Measurements from ENCODE around the gene UBE2G2.

UBE2G2 gene, protein sequence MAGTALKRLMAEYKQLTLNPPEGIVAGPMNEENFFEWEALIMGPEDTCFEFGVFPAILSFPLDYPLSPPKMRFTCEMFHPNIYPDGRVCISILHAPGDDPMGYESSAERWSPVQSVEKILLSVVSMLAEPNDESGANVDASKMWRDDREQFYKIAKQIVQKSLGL

GRCh38 chr21:44801468-44802395, at the start of gene UBE2G2:
Gene UBE2G2 (minus strand): TSS chr21:44801820. CDS start chr21:44801748, 72 bp downstream.
- peak; percentile 68 for DNase-seq (ENCODE audit: low spot score)

DNA sequence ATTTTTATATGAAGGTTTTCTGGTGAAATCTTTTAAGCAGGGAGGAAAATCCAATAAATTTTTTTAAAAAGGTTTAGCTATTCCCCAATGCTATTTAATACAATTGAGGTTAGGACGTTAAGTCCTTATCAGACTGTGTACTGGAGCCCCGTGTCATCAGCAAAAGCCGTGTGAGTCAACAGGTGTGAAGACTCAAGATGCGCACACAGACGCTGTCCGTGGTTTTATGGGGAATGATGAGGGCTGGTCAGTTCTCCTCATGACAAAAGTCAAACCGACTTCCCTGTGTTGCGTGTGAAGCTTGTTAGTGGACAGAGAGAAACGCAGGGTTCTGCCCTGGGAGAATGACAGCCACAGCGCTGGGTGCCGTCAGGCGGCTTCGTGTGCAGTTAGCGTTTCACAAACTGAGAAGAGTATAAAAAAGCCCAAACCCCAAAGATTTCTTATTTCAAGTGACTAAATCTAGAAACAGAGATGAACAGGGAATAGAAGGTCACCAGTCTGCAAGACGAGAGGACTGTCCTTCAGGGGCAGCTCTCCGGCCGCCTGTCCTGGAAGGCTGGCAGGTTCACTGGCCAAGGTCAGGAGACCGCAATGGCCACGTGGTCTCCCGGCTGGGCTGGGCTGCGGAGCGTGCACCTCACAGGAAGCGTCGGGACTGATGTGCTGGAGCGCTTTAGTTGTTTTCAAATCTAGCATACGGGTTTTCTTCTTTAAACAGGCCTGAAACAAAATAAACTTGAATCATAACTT, 49.5 kb upstream of the UBE2G2 start:
- DNase-seq (ENCODE audit: low spot score) = no peak

DNA sequence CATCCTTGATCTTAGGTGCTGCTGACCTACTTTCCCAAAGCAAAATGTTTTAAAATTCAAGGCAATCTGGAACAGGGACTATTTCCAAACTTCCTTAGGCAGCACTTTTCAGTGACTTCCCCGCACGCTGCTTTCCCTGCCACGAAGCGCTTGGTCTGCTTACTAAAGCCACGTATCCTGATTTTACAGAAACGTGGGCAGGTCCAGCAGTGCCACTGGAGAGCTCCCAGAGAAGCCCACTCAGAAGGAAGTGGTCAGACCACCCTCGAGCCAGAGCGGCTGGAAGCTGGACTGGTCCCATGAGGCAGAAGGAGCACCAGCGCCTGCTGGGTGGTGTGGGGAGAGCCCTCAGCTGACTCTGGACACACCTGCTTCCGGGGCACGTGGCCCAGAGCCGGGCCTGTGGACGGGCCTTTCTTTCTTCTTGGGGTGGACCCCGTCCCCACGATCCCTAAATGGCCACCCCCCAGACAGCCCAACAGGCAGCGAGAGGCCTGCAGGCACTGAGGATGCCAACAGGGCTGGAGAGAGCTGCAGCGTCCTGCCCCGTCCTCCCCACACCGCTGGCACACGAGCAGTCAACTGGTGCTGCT, 48.7 kb upstream of the UBE2G2 start:
- no peak for DNase-seq (ENCODE audit: low spot score)

- DNase-seq (ENCODE audit: low spot score) = no peak
Measured at GRCh38 chr21:44849616-44850130, 48.1 kb upstream of the UBE2G2 start.

GRCh38 chr21:44848821-44849521, 47.4 kb upstream of the UBE2G2 start:
- no peak for DNase-seq (ENCODE audit: low spot score)

- no peak for DNase-seq (ENCODE audit: low spot score)
Measured at GRCh38 chr21:44847261-44848056, 45.8 kb upstream of the UBE2G2 start.

DNA sequence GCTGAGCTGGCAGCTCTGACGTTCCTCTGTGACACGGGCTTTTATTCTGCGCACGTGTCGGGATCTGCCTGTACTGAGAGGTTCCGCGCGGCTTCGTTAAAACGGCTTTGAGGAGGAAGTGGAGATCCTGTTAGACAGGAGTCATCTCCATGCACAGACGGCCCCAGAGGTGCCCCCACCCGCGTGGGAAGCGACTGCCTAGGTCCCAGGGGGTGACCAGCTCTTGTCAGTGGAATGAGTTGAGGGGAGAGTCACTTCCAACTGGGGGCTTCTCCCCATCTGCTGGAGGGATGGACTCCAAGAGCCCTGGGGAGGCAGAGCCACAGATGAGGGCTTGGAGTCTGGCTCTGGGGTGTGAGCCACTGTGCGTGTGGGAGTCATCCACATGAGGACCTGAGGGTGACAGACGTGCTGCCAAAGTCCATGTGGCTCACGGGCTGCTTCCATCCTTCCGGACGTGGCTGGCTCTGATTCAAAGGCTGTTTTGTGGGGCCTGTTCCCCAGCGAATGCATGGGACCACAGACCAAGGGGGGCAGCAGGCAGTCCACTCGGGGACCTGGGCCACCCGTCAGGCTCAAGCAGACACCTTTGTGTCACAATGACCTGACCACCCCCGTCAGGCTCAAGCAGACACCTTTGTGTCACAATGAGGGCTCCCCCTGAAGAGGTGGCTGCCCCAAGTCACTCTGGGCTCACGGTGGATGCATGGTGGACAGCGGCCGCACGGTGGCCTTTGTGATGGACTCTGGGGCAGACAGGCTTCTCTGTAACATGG, 45.1 kb upstream of the UBE2G2 start:
- no peak for DNase-seq (ENCODE audit: low spot score)

DNA sequence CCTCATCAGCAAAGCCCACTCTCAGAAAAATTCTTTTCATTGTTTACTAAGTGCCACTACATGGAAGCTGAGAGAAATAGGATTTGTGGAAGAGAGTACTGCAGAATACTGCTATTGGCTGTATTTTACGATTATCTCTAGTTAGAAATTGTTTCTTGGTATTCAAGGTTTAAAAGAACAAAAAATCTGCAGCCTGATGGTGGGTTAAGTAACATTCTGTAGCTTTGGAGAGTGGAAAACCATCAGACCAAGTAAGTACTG, 44.5 kb upstream of the UBE2G2 start:
- no peak for DNase-seq (ENCODE audit: low spot score)

DNA sequence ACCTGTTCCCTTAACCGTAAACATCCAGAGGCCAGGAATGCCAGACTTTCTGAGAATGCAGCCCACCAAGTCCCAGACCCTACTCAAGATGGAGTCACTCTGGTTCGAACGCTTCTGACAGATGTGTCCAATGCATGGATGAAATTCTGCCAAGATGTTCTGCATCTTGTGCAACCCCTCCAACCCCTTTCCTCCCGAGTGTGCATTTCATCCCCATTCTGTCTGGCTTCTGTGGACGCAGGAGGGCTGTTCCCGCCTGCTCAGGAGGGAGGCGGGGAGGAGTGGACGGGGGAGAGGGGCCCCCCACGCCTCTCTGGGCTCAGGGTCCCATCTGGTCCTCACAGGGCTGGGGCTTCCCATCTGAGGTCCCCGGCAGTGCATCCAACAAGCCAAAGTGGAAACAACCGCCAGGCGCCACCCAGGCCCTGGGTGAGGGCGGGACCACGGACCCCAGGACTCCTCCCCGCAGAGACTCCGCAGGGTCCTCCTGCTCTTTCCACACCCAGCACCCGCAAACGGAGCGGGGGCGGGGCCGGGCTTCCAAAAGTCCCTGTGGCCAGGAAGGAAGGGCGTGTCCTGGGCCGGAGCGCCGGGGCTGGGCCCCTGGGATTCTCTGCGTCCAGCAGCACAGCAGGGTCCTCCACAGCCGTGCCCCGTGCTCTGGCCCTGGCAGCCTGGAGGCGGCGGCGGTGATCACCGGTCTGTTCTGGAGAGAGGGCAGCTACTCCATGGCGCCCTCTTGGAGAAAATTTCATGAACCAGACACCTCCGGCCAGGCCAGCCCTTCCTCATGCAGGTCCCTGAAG, 44.0 kb upstream of the UBE2G2 start:
- DNase-seq (ENCODE audit: low spot score) = peak; percentile 44

GRCh38 chr21:44844256-44844655, 42.6 kb upstream of the UBE2G2 start:
- no peak for DNase-seq (ENCODE audit: low spot score)

- DNase-seq (ENCODE audit: low spot score) = no peak
Measured at GRCh38 chr21:44842721-44843445, 41.3 kb upstream of the UBE2G2 start.

DNA sequence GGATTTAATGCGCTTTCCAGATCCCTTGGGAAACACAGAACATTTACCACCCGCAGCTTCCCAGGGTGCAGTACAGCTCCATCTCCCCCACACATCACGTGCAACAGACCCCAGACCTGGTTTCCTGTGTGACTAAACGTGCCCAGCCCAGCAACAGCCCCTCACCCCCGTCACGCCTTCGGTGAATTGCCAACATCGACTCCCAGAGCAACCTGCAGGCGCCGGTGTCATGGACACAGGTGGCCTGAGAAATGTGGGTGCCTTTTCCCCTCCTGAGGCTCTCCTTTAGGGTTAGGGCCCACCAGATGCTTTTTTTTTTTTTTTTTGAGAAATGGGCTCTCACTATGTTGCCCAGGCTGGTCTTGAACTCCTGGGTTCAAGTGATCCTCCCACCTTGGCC, 40.5 kb upstream of the UBE2G2 start:
- DNase-seq (ENCODE audit: low spot score) = no peak

GRCh38 chr21:44840771-44841170, 39.2 kb upstream of the UBE2G2 start:
- no peak for DNase-seq (ENCODE audit: low spot score)

DNA sequence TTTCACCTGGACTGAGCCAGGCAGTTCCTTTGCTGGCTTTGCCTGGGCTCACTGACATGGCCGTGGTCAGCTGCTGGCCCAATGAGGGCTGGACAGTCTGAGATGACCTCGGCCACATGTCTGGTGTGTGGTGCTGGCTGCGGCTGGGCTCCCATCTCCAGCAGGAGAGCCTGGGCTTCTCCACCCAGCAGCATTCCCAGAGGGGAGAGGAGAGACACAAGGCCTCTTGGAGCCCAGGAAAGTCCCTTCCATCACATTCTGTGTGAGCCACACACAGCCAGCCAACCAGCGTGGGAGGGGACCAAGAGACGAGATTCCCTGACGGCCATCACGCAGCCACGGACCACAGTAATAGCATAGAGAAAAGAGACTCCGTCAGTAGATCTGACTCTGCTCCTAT, 37.3 kb upstream of the UBE2G2 start:
- DNase-seq (ENCODE audit: low spot score) = no peak

GRCh38 chr21:44838039-44838895, 36.6 kb upstream of the UBE2G2 start:
- DNase-seq (ENCODE audit: low spot score) = no peak

DNA sequence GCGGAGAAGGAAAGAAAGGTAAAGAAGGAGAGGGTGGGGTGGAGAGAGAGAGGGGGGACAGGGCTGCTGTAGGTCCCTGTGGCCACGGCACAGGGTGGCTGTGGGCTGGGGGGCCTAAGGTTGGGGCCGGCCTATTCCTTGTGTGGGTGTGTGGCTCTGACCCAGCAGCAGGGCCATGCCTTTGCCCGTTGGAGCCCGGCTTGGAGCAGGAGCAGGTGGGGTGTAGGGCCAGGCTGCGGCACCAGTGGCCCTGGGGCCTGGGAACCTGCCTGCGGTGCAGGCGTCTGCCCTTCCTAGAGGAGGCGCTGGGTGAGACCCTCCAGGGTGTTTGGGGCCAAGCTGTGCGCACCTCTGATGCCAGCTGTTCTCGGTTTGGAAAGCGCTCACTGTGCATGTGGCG, 35.9 kb upstream of the UBE2G2 start:
- no peak for DNase-seq (ENCODE audit: low spot score)

DNA sequence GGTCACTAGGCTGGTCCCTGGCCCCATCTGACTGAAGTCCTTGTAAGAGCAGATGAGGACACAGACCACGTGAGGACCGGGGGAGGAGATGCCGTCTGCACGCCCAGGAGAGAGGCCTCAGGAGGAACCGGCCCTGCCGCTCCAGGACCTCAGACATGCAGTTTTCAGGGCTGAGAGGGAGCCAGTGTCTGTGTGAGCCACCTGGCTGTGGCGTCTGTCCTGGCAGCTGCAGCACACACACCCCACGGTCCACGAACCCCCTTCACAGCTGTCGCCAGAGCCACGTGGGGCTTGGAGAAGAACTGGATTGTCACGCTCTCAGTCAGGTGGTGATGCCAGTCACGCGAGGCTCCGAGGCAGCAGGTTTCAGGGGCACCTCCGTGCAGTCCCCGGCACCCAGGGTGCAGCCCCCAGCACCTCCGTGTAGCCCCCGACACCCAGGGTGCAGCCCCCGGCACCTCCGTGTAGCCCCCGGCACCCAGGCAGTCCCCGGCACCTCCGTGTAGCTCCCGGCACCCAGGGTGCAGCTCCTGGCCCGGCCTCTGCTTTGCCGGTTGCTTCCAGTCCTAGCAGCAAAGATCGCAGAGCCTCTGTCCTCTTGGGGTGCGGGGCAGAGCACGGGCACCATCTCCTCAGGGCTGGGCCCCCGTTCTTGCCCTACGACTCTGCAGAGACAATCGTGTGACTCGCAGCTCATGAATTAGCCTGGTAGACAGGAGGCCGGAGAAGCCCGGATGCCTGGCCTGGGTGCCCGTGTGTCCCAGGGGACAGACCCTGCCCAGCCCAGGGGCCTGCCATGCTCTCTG, 35.2 kb upstream of the UBE2G2 start:
- no peak for DNase-seq (ENCODE audit: low spot score)
